DMS 273 treated with DMSO at 0.1 percent for 48 hours (cell line): ENCODE measurements around the gene TAP1.

ENCODE experiments used
- DNase-seq: peaks from one replicate; lab custom pipeline; 2025; lab: John Stamatoyannopoulos, UW

The TAP1 gene

DNA sequence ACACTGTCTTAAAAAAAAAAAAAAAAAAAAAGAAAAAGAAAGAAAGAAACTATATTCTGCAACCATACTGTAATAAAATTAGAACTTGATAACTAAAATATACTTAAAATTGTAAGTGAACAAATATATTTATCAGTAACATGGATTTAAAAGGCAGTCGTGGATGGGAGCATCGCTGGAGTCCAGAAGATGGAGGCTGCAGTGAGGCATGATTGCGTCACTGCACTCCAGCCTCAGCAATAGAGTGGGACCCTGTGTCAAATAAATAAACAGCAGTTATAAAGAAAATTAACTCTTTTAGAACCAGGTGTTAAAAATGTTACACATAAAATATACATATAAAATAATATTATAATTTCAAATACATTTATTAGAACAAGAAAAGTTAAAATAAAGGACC is 9.2 kb upstream of the TAP1 start:
- DNase-seq, result no peak

DNA sequence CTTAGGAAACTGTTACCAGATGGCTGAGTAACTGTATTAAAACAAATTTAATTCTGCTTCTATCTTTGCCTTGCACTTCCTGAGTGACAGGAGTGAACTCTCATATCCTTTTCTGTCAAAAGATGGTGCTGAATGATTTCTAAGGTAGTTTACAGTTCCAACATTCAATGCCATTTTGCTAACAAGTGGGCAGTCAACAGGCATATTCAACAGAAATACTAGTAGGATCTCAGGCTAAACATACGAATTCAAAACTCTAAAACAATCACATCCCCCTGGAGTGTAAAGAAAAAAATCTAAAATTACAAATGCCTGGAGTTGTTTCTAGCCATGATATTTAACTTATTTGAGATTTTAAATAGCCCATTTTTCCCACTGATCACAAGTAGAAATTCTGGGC is 7.2 kb upstream of the TAP1 start:
- no peak for DNase-seq

DNA sequence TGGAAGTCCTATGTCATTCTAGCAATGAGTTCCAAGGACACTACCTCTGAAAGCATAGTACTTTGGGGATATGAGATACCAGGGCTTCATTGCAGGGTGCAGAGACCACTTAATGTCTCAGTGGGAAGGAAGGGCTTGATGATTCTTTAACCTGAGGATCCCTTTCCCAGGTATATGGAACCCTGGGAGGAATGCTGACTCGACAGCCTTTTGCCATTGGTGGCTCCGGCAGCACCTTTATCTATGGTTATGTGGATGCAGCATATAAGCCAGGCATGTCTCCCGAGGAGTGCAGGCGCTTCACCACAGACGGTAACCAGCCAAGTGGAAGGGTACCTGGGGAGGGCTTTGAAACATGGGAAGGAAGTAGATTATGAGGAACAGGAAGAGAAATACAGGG is 4.7 kb upstream of the TAP1 start:
- no peak for DNase-seq

DNA sequence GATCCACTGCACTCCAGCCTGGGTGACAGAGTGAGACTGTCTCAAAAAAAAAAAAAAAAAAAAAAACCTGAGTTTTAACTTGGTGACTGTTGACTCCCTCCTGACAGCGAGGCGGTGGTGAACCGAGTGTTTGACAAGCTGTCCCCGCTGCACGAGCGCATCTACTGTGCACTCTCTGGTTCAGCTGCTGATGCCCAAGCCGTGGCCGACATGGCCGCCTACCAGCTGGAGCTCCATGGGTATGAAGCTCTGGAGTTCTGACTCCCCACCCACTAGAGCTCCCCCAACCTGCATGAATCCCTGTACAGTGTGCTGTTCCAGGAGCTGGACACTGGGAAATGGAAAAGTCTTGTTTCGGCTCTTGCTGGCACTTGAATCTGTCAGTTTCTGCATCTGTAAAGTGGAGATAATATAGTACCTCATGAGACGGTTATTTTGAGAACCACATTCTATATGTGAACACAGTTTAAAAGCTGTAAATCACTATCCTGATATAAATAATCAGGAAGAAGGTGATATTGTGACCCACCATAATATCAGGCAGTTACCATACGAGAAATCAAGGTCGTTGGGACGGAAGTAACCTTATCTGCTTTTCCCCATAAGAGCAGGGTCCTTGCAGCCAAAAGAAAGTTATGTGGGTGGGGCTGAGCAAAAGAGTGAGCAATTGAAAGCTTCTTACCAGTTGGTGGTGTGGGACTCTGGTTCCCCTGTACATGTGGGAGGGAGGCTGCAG is 3.8 kb upstream of the TAP1 start:
- no peak for DNase-seq

DNA sequence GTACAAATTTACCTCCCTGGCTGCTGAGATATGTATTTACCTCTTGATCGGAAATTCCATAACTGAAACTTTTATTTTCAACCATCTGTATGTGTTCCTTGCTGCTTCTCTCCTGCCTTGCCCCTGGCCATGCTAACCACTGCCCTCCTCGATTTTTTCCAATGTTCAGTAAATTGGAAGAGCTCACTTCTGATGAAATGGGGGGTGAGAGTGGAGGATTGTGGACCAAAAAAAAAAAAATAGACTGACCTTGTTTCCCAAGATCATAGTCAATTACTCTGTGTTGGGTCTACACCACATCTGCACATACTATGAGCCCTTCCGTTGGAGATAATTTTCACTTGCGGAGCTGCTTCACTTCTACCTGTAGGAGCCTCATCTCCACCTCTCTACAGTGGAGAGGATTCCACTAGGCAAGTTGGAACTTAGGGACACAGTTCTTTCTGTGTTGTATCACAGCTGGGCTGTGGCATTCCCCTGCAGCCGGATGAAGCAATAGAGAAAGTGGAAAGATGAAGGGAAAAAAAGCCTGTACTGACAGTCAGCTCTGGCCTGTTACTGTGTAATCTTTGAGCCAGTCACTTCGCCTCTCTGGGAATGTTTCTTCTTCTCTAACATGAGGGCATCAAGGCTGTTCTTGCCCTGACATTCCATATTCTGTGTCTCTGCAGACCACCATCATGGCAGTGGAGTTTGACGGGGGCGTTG is 2.1 kb upstream of the TAP1 start:
- no peak for DNase-seq

DNA sequence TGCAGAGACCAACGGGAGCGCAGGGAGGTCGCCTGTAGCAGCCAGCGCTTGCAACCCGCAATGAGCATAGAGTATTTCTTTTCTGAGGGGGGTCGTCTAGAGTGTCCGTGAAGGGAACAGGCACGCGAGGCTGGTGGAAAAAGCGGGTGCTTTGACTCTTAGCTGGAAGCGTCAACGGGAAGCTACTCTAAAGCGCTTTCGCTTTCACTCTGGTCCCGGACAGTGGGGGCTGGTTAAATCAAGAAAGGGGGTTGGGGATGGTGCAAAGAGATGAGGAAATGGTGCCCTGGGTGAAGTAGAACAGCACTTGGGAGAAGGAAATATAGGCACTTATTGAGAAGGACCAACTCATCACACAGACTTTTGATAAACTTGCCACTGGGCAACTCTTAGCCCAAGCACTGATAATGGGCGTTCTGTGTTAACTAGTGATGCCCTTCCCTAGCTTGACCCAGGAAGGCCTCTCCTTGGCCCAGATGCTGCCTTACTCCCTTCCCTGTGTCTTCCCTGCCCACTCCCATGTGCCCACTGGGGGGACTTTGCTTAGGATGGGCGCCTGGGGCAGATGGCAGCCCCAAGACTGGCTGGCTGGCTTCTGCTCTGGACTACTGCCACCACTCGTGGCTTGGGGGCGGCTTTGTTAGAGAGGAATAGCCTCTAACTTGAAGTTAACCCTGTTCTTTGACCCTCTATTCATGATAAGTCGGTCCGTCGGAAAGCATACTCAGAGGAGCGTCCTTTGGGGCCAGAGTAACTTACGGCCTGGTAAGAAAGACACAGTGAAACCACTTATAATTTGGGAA is 1.1 kb upstream of the TAP1 start:
- no peak for DNase-seq

DNA sequence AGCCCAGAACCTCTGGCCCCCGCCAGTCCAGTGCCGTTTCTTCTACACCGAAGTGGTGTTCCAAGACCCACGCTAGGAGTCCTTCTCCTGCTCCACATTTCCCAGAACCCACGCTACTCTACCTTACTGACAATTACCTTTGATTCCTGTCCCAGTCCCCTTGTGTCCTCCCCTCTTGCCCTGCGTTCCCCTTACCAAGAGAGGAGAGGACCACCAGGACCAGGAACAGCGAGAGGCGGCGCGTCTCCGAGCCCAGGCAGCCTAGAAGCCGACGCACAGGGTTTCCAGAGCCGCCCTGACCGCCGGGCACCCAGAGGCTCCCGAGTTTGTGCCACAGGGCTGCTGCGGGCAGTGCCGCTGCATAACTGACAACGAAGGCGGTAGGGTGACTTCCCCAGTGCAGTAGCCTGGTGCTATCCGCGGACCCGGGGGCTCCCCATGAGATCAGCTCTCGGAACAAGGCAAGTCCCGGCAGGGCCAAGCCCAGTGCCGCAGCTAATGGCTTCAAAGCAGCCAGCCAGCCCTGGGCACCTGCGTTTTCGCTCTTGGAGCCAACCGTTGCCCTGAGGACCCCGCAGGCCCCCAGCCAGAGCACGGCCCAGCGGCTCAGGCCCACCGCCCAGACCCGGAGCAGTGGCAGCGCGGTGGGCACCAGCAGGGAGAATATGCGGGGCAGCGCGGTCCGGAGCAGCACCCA is 512 bp downstream of the TAP1 start:
- no peak for DNase-seq

DNA sequence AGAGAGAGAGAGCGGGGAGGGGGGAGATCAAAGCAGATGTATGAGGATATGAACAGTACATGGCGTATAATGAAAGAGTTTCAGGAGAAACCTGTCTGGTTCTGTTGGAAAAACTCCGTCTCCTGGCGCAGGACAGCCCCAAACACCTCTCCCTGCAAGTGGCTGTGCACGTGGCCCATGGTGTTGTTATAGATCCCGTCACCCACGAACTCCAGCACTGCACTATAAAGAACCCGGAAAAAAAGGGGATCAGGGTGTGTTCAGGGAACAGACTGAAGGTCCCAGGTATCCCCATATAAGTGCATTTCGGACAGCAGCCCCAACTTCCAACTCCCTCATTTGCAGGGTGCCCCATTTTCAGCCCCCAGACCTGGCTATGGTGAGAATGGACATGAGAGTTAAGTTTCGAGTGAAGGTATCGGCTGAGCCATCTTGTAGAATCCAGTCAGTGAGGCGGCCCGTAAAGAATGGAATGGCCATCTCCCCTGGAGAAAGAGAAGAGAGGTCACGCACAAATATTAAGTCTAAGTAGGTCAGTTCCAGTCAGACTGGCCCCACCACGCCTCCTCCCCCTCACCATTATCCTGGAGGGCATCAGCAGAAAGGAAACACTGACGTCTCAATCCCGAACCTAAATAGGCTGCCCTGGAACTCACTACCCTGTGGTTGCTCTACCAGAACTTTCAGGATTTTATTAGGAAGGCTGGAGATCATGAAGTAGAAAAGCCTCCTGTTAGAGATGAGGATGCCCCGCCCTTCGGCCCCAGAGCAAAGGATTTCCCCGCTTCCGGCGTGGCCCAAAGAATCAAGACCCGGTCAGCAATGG is 1.3 kb downstream of the TAP1 start:
- DNase-seq, result no peak

DNA sequence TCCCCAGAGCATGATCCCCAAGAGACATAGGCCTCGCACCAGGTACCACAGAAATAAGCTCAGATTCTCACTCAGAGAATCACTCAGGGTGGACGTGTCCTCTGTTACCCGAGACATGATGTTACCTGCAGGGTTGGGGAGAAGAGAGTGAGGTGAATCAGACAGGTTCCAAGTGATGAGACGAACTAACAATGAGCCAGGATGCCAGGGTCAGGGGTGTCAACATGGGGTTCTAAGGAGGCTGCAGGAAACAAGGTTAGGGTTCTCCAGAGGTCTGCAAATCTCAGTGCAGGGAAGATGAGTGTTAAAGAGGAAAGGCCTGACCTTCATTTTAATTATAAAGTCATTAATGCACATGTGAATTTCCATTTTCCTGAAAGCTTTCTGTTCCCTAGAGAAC is 2.5 kb downstream of the TAP1 start:
- DNase-seq, result no peak

DNA sequence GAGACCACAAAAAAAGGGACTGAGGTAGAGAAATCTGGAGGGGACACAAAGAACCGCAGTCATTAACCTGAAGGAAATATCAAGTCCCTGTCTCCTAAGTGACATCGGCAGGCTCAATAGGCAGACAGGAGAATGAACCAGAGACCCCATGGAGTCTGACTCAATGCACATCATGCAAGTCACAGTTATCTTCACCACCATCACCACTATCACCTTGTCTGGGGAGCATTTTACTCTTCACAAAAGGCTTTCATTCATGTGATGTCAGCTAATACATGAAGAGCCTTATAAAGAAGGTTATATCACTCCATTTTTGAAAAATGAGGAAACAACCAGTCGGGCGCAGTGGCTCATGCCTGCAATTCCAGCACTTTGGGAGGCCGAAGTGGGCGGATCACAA is 4.4 kb downstream of the TAP1 start:
- DNase-seq, result no peak

DNA sequence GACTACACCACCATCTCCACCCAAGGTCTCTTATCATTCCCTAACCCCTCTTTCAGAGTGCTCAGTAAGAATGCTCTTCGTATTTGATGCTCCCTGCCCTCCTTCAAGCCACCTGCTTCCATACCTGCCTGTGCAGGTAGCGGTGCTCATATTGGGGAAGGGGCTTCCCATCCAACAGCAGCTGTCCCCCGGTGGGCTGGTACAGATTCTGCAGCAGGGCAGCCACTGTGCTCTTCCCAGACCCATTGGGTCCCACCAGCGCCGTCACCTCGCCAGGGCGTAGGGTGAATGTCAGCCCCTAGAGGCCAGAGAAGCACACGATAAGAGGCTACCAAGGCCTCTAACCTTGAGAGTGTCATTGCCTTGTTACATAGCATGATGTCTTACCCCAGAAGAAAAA is 5.7 kb downstream of the TAP1 start:
- no peak for DNase-seq

DNA sequence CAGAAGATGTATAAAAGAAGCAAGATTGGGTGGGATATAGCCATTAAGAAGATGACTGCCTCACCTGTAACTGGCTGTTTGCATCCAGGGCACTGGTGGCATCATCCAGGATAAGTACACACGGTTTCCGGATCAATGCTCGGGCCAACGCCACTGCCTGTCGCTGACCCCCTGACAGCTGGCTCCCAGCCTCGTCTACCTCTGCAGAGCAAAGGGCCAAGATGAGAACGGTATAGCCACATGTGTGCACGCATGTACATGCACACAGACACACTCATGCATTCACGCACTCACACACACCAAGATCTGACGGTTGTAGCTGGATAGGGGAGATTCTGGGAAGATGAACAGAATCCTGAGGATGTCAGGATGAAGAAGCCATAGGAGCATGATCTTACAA is 6.5 kb downstream of the TAP1 start:
- no peak for DNase-seq

DNA sequence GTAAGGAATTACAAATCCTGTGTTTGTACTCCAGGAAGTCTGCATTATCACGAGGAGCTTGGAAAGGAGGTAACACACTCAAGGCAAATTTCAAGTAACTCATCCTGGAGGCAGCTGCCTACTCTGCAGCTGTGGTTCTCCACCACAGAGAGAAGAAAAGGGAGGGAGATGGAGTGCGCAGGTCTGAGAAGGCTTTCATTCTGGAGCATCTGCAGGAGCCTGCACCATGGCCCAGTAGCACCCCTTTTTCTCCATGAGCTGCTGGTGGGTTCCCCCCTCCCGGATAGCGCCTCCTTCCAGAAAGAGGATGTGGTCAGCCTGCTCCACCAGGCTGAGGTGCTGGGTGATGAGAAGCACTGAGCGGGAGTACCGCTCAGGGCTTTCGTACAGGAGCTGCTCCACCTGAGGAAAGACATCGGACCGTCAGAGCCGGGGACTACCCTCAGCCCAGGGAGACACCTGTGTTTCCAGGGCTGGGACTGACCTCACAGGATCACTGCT is 8.1 kb downstream of the TAP1 start:
- DNase-seq, result no peak

DNA sequence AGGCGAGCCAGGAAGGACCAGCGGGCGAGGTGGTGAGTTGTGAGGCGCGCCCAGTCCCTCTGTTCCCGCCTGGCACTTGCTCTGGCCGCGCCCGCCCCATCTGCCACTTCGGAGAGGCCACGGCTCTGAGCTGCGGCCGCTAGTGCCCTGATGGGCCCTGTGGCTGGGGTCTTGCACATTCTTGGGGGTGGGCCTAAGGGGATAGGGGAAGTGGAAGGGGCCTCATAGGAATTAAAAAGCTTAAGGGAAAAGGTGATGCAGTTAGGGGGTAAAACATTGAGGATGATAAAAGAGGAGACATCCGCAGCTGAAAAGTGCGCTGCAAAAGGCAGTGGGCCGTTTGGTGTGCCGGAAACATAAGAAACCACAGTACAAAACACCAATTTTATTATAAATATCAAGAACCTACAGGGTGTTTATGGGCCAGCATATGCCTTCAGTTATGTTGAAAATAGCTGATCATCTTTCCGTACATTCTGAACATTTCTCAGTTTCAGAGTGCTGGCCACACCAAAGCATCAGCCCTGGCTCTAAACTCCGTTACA is 8.6 kb downstream of the TAP1 start:
- no peak for DNase-seq

DNA sequence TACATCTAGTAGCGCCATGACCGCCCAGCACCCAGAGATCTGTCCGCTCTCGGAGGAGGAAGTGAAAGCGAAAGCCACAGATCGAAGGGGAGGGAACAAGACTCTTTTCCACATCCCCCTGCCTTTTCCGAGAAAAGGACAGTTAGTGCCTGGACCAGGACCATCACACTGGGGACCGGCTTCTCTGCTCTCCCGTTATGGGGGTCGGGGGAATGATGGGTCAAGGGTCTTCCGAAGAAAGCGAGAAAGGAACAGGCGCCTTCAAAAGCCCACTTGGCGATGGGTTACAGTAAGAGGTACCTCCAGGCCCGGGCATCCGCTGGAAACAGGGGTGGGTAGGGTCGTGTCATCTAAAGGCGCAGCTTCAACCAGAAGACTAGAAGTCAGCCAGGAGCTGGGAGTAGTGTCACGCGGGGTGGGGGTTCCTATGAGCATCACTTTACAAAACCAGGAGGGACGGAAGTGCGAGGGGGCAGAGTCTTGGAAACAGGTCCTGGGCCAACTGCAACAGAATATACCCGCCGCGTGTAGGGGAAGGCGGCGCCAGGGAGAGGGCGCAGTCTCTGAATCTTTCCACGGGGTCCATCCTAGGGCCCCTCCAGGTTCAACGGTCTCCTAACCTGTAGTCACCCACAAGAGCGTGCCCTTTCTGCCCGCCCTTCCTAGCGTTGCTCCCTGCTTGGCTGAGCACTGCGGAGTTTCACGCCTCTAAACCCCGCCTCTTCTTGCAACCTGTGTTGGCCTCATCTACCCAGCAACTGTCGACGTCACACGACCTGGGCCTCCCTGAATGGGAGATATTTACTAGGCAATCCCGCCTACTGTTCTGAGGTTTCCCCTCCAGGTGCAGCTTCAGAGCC is 9.3 kb downstream of the TAP1 start, which contains the start of gene PSMB8:
TSS of gene PSMB8 (minus strand) at position 69 of the 860 bp plus-strand sequence. CDS start at position 18, 51 bp downstream.
- DNase-seq, result peak; percentile 90

DNA sequence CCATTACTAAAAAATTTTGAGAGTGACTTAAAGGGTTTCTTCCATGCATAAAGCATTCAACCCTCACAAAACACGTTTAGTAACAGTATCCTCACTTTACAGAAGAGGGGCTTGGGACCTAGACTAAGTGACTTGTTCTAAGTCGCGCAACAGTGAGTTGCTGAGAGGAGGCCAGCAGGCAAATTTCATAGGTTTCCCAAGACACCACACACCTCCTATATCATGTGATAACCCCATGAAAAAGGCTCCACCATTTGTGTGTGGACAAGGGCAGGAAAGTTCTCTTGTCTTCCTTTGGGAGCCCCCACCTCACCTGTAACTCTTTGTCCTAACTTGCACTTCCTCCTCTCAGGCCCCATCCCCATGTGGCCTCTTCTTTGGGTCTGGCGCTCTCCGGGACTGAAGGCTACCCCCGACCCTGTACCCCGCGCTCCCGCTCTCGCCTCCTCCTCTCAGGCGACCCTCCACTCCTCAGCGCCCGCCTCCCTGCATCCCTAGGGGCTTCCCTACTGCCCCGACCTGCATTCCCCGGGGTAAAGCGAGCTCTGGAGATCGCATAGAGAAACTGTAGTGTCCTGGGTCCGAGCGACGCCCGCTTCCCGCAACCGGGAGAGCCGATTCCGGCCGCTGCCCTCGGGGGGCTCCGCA is 10.0 kb downstream of the TAP1 start:
- DNase-seq, result no peak

DNA sequence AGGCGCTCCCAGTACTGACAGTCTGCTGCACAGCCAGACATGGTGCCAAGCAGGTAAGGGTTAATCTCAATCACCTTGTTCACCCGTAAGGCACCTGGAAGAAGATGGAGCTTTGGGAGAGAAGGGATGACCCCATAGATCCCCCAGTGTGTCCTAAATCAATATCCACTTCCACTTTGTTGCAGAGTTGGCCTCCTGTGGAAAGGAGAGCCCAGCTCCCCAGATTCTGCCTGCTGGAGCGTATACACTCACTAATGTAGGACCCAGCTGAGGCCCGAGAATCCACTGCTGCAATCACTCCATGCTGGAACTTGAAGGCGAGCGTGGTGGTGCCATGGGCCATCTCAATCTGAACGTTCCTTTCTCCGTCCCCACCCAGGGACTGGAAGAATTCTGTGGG is 10.8 kb downstream of the TAP1 start:
- no peak for DNase-seq

DNA sequence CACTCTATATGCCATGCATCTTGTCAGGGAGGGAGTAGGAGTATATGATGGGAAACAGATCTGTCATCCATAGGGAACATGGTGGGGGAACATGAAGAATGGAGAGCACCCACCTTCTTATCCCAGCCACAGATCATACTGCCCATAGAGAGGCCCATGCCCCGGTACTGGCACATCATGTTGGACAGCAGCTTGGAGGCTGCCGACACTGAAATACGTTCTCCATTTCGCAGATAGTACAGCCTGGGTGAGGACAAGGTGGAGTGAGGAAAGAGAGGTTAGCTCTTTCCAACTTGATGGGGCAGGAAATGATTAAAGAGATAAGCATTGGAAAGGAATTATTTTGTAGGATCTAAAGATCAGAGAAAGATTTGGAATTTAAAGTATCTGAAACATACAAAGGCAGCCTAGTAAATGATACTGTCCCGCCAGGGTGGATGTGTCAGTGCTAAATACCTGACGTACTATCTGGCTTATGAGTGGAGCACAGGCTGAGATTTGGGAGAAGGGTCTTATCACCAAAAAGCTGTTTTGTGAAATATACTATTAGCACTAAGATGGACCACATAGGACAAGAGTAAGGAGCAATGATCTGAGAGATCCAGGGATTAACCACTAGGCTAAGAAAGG is 11.4 kb downstream of the TAP1 start:
- no peak for DNase-seq
